D721Med (cell line): Measurements from ENCODE around the gene CERT1.

Experiments
- DNase-seq: peaks from one replicate; pipeline ENCODE4 v3.0.0; 2011; ENCODE audit warnings: low spot score; ENCODE audit not compliant: insufficient read length
- FAIRE-seq: peaks from 2 replicates; lab custom pipeline; 2011; peaks lifted over from hg19 to GRCh38; lab: Jason Lieb, UNC
- CTCF ChIP-seq: IDR thresholded peaks from 2 replicates; pipeline ENCODE4 v1.5.1; 2012; ENCODE audit warnings: mild to moderate bottlenecking, control low read depth; ENCODE audit not compliant: insufficient read depth; ENCODE audit errors: missing control alignments

Gene CERT1

DNA sequence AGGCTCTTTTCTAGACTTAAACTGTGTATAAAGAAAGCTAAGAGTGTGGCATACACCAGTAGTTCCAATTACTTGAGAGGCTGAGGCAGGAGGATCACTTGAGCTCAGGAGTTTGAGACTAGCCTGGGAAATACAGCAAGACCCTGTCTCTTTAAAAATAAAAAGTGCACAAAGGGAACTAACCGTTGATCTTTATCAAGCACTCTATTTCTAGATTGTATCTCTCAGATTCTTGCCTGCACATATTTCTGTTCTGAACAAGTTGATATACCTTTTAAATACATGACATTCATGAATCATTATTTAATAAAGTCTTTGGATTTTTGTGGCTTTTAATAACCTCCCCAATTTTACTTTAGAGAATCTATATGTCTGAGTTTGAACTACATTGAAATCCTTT, 127.2 kb downstream of the CERT1 start:
- DNase-seq (no peak), FAIRE-seq (no peak)
- no peak for TF ChIP-seq CTCF

DNA sequence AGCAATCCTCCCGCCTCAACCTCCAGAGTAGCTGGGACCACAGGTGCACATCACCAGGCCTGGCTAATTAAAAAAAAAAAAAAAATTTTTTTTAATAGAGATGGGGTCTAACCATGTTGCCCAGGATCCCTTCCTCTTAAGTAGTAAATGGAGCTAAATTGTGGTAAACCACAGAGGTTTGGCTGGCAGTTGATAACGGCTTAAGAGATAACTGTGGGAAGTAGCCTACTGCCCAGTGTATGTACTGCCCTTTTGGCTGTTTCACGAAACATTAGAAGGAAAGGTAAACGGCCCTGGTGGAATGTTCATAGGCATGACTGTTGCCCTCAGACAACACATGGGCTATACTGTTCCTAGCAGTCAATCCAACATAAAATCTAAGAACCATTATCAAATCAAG, 130.0 kb downstream of the CERT1 start:
- DNase-seq (no peak), FAIRE-seq (no peak)
- TF ChIP-seq CTCF, result no peak

GRCh38 chr5:75380099-75380498, 131.3 kb downstream of the CERT1 start:
- DNase-seq (no peak), FAIRE-seq (no peak)
- no peak for TF ChIP-seq CTCF

DNA sequence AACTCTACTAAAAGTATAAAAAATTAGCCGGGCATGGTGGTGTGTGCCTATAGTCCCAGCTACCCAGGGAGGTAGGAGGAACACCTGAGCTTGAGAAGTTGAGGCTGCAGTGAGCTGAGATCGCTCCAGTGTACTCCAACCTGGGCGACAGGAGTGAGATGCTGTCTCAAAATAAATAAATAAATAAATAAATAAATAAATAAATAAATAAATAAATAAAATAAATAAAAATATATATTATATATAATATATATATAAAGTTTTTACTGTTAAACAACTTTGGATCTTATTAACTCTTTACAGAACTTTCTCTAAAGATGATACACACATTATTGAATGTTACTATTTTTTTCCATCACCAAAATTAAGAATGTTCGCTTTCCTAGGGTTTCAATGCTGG, 136.0 kb downstream of the CERT1 start:
- no peak for FAIRE-seq
- no peak for DNase-seq

GRCh38 chr5:75374394-75374814, 137.0 kb downstream of the CERT1 start:
- DNase-seq (no peak), FAIRE-seq (no peak)
- no peak for TF ChIP-seq CTCF

More for the DNA sequence above, 136.0 kb downstream of the CERT1 start:
- no peak for TF ChIP-seq CTCF

DNA sequence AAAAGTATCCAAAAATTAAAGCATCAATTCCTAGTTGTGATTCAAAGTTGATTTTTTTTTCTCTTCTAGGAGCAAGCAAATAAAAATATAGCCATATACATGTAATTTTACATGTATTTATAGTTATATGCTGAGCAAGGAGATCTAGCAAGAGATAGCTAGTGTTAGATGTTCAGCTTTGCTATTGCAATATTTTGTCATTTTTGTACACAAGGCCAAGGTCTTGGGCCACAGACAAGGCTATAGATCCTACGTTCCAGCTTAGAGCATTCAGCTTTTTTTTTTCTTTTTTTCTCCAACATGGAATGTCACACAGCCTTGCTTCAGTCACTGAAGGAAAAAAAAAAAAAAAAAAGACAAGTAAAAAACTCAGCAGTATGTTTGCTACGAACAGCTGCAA, 137.6 kb downstream of the CERT1 start:
- FAIRE-seq (no peak), DNase-seq (no peak)
- TF ChIP-seq CTCF, result no peak

DNA sequence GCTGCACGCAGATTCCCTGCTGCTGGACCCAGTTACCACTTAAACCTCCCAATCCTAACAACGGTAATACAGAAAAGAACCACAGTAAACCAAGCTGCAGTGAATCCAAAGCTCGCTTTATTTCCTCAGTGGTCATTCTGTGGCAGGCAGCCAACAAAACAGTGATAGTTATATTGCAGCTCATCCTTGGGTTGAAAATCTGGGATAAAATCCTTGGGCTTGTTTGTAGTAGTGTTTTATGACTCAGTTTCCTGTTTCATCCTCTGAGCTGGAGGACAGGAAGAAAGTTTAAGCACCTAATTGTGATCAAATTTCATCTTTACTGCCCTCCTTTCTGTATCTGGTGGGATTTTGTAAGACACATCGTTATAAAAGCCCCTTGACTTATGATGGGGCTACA, 143.0 kb downstream of the CERT1 start:
- no peak for TF ChIP-seq CTCF
- DNase-seq, result no peak
- FAIRE-seq, result no peak
